ENCODE results near the gene MYO1E.

GRCh38 chr15:59210186-59210585, 162.5 kb downstream of the MYO1E start:
- TF ChIP-seq, protein P1, sequence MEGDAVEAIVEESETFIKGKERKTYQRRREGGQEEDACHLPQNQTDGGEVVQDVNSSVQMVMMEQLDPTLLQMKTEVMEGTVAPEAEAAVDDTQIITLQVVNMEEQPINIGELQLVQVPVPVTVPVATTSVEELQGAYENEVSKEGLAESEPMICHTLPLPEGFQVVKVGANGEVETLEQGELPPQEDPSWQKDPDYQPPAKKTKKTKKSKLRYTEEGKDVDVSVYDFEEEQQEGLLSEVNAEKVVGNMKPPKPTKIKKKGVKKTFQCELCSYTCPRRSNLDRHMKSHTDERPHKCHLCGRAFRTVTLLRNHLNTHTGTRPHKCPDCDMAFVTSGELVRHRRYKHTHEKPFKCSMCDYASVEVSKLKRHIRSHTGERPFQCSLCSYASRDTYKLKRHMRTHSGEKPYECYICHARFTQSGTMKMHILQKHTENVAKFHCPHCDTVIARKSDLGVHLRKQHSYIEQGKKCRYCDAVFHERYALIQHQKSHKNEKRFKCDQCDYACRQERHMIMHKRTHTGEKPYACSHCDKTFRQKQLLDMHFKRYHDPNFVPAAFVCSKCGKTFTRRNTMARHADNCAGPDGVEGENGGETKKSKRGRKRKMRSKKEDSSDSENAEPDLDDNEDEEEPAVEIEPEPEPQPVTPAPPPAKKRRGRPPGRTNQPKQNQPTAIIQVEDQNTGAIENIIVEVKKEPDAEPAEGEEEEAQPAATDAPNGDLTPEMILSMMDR (IDR thresholded peaks at IDR 0.05; ENCODE audit: low read depth, low read length, poor library complexity, severe bottlenecking): no peak
- TF ChIP-seq EZH2phosphoT487 (IDR thresholded peaks at IDR 0.05; ENCODE audit: borderline replicate concordance, low read length): no peak
